HepG2 (cell line): ENCODE measurements around the gene OR52E1. TPM values are rescaled to one million over a fixed set of nuclear protein-coding genes. Genes with fewer than 3 reads are reported as not detected.
A peak's percentile ranks its signal among the peaks of the same experiment; 100 is the strongest.
"Not testable (repeated sequence)": the region's sequence is repeated elsewhere in the genome, so short reads cannot be mapped to it uniquely, and the experiment has no call there.

ENCODE experiments used
- ATAC-seq: fragments of 200-7000 bp; cut with Tn5 transposase; 3 replicates; pipeline ENCODE4 v1.9.1; 2020; ENCODE audit warnings: mild to moderate bottlenecking, moderate library complexity
- BruUV-seq: library from RNA; stranded (reverse); fragments of 400-500 nt; replicated peaks from 2 replicates; lab custom pipeline; 2021; lab: Mats Ljungman, UMichigan
- CTCF ChIA-PET: fragments of 300-600 bp; formaldehyde crosslinking; extraction: SDS; loops from one replicate; lab custom pipeline; 2021; ENCODE audit warnings: low total read pairs, inconsistent platforms, low intra/inter-chr PET ratio; lab: Yijun Ruan, JAX
- POLR2A ChIA-PET: fragments of 350-600 bp; sonication (Branson Sonifier 250); formaldehyde crosslinking; loops from one replicate; lab custom pipeline; 2020; ENCODE audit warnings: antibody characterized with exemption, inconsistent platforms; lab: Yijun Ruan, JAX
- DNase-seq: peaks from one replicate; pipeline ENCODE4 v3.0.0-alpha.2; 2015; ENCODE audit warnings: low spot score
- FAIRE-seq: peaks from 3 replicates; lab custom pipeline; 2011; peaks lifted over from hg19 to GRCh38; lab: Jason Lieb, UNC
- H2AFZ ChIP-seq: one replicate; pipeline ENCODE4 v1.6.1; 2011; ENCODE audit warnings: low read length, inconsistent platforms
- H3K27ac ChIP-seq: fragments of 300-600 bp; 3 replicates; pipeline ENCODE4 v1.8.0; 2011; ENCODE audit warnings: mixed run types, mild to moderate bottlenecking, mixed read lengths, low read length, inconsistent platforms; ENCODE audit not compliant: insufficient read depth; ENCODE audit errors: extremely low read length
- H3K27me3 ChIP-seq, 2 experiments: fragments of 200-600 bp in 1 of 2; 2 replicates in 1 of 2; 3 replicates in 1 of 2; pipeline versions ENCODE4 v1.6.0 to v1.8.0; 2011; ENCODE audit warnings: low read length in 2 of 2, mild to moderate bottlenecking in 2 of 2, moderate library complexity in 2 of 2, inconsistent platforms in 1 of 2; ENCODE audit not compliant: insufficient read depth in 2 of 2, control insufficient read depth in 1 of 2
- H3K36me3 ChIP-seq, 2 experiments: fragments of 200-600 bp in 1 of 2; replicated peaks in 1 of 2; 2 replicates in 1 of 2; 3 replicates in 1 of 2; pipeline versions ENCODE4 v1.5.1 to v1.8.0; 2011; ENCODE audit warnings: low read length in 2 of 2, inconsistent platforms in 1 of 2; ENCODE audit not compliant: insufficient read depth in 2 of 2, control insufficient read depth in 1 of 2
- H3K4me1 ChIP-seq: 2 replicates; pipeline ENCODE4 v1.5.1; 2012; ENCODE audit warnings: low read length, inconsistent platforms; ENCODE audit not compliant: insufficient read depth
- H3K4me2 ChIP-seq: 2 replicates; pipeline ENCODE4 v1.6.0; 2011; ENCODE audit warnings: low read depth, low read length, inconsistent platforms
- H3K4me3 ChIP-seq, 3 experiments: fragments of 200-600 bp in 1 of 3; sonication (generic), shearing (Covaris generic) in 1 of 3; replicated peaks in 1 of 3; 2 replicates each; pipeline ENCODE4 v1.5.1; 2011 to 2016; ENCODE audit warnings: low read length in 3 of 3, inconsistent platforms in 2 of 3, low read depth in 2 of 3, mild to moderate bottlenecking in 2 of 3, control low read depth in 1 of 3, mixed read lengths in 1 of 3; ENCODE audit not compliant: insufficient read depth in 1 of 3
- H3K79me2 ChIP-seq: one replicate; pipeline ENCODE4 v1.6.1; 2011; ENCODE audit warnings: low read length, inconsistent platforms; ENCODE audit not compliant: insufficient read depth
- H3K9ac ChIP-seq: 2 replicates; pipeline ENCODE4 v1.6.0; 2011; ENCODE audit warnings: mild to moderate bottlenecking, low read depth, low read length, inconsistent platforms; ENCODE audit not compliant: insufficient read depth
- H3K9me3 ChIP-seq: 2 replicates; pipeline ENCODE4 v1.5.1; 2012; ENCODE audit warnings: mild to moderate bottlenecking, low read length
- H4K20me1 ChIP-seq: 2 replicates; pipeline ENCODE4 v1.6.0; 2011; ENCODE audit warnings: inconsistent platforms, mild to moderate bottlenecking, low read length, moderate library complexity; ENCODE audit not compliant: insufficient read depth
- CEBPB ChIP-seq: IDR thresholded peaks from 2 replicates; pipeline ENCODE4 v1.6.1; 2011; ENCODE audit warnings: low read depth, low read length, improper control_type of control experiment, borderline replicate concordance
- NR2F1 ChIP-seq, 2 experiments: fragments of 450-650 bp in 1 of 2; formaldehyde crosslinking in 1 of 2; IDR thresholded peaks; 2 replicates each; pipeline versions ENCODE4 v1.5.0 to v1.6.1; 2016 to 2020; ENCODE audit warnings: mild to moderate bottlenecking in 1 of 2, missing compliant biosample characterization in 1 of 2, missing genetic modification reagents in 1 of 2, moderate library complexity in 1 of 2
- THAP7 ChIP-seq: sonication (generic); formaldehyde crosslinking; IDR thresholded peaks from 2 replicates; pipeline ENCODE4 v1.8.1; 2023; ENCODE audit warnings: mild to moderate bottlenecking, missing genetic modification reagents
- WGBS: methylation state at CpG from one replicate; pipeline ENCODE4 v1.1.6; 2017; ENCODE audit warnings: low lambda C conversion rate; 5-methylcytosine and 5-hydroxymethylcytosine counted together
- in situ Hi-C: cut with HindIII; loops from 2 replicates; pipeline ENCODE4 v1.10.0; 2017; ENCODE audit warnings: low pct_unique_long_range_greater_than_20kb; ENCODE audit not compliant: extremely low pct_ligation_motif_present
- intact Hi-C: fragments of 100-400 bp; cut with micrococcal nuclease; formaldehyde crosslinking; loops from one replicate; pipeline ENCODE4 v1.10.0; 2022; ENCODE audit not compliant: unreplicated experiment
- polyA plus RNA-seq, 8 experiments: library from polyadenylated mRNA; depleted of rRNA in 3 of 8; stranded (reverse) in 7 of 8; unstranded in 1 of 8; fragments of >200 nt; fragmentation: Illumina TruSeq in 4 of 8; extraction: Trizol in 4 of 8; gene quantifications; 2 replicates each; pipeline versions ENCODE4 v1.2.1 to v1.2.3, GENCODE V29; 2011 to 2016; ENCODE audit warnings: low read depth in 4 of 8, missing spikeins in 1 of 8, mixed read lengths in 1 of 8; ENCODE audit not compliant: insufficient read depth in 1 of 8
- total RNA-seq, 5 experiments: library from RNA; depleted of rRNA; stranded (reverse); fragments of >200 nt; fragmentation: Illumina TruSeq; extraction: Trizol; gene quantifications; 2 replicates each; pipeline ENCODE4 v1.2.3, GENCODE V29; 2016; ENCODE audit warnings: low read depth in 1 of 5

Gene OR52E1
- total and polyA plus RNA-seq, 2 of the 13 experiments (the other 11 are each of a cell fraction or from before 2014, with no cell fraction given): not detected

GRCh38 chr11:5046754-5047330 lies 22.5 kb upstream of the OR52E1 start:
- Histone ChIP-seq H3K9ac (no peak overlapping the region), H3K4me1 (no peaks in the 10 kb centered on the region), H3K79me2 (no peaks in the 10 kb centered on the region), H2AFZ (no peak overlapping the region), H3K36me3 (no peaks in the 10 kb centered on the region), H4K20me1 (no peaks in the 10 kb centered on the region), H3K4me2 (no peak overlapping the region), H3K9me3 (no peaks in the 10 kb centered on the region), H3K27ac (no peak overlapping the region), H3K4me3 (no peak overlapping the region), H3K27me3 (no peaks in the 10 kb centered on the region; a peak in 1 of 5 replicates)
- ChIA-PET CTCF (no interaction called here), POLR2A (no interaction called here)
- in situ Hi-C loops (no loop called here), intact Hi-C loops (no loop called here)
- WGBS: 3% methylated on average over 15 of the region's 15 CpGs
- peak; percentile 2 for DNase-seq
- TF ChIP-seq CEBPB: peak; percentile 71; the same call in 1 of the 2 replicates
- no peak for TF ChIP-seq THAP7 (CRISPR knock-in tag)
- no peak for TF ChIP-seq NR2F1 (CRISPR knock-in tag; IDR thresholded peaks at IDR 0.05)
- FAIRE-seq: no peak
- BruUV-seq: no TSS peak
- ATAC-seq: no peak

GRCh38 chr11:5058679-5059078 lies 10.7 kb upstream of the OR52E1 start:
- H3K9me3 ChIP-seq, H2AFZ ChIP-seq, H3K27me3 ChIP-seq, BruUV-seq, H3K4me3 ChIP-seq, POLR2A ChIA-PET, DNase-seq, FAIRE-seq, in situ Hi-C loops, ATAC-seq, H4K20me1 ChIP-seq, H3K9ac ChIP-seq, intact Hi-C loops, H3K79me2 ChIP-seq, H3K36me3 ChIP-seq, H3K4me1 ChIP-seq, CTCF ChIA-PET, H3K4me2 ChIP-seq, H3K27ac ChIP-seq: not testable (repeated sequence)
- under 1% methylated on average over 5 of the region's 5 CpGs for WGBS
